HG03097 (cell line): ENCODE results near the gene RPAP3.

Experiments used
- ATAC-seq: cut with Tn5 transposase; IDR thresholded peaks from one replicate; pipeline ENCODE4 v1.9.1; 2021; ENCODE audit not compliant: unreplicated experiment, low FRiP score

RPAP3 gene

DNA sequence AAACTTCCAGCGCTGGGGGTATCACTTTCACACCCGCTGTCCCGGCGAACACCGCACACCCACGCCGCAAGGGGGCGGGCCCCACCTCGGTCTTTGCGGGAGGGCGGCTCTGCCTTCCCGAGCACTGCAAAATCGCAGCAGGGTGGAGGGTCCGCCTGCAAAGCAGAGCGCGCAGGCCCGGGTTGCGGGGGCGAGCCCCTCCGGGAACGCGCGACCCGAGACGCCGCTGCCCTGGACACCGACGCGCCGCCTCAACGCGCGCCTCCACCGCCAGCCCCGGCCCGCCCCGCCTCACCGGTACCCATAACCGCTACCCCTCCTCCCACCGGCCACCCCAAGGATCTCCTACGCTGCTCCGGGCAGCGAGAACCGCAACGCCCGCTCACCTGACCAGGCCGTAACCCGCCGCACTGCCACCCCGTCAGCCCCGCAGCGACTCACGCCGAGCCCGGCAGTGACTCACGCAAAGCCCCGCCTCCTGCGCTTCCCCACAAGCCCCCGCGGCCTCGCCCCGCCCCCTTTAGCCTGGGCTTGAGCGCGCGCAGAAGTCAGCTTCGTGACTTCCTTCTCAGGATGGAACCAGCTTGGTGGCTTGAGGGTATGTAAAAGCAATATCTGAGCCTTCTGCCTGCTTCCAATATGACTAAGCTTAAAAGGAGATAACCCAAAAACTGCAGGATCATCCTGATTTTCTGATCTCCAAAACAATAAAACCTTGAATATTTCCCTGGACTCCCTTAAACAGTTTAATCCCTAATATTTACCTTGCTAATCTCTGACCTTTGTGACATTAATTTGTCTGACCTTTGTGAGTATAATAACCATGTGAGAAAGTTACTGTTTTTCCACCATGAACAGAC lies at the start of gene RPAP3:
TSS of gene RPAP3 (minus strand) at position 465 of the 860 bp plus-strand sequence. CDS start 3,190 bp downstream, outside the sequence.
- peak; percentile 60 for ATAC-seq

GRCh38 chr12:47754881-47755280 lies 49.1 kb upstream of the RPAP3 start:
- ATAC-seq, result no peak

GRCh38 chr12:47754126-47754525 lies 48.3 kb upstream of the RPAP3 start:
- ATAC-seq, result no peak

DNA sequence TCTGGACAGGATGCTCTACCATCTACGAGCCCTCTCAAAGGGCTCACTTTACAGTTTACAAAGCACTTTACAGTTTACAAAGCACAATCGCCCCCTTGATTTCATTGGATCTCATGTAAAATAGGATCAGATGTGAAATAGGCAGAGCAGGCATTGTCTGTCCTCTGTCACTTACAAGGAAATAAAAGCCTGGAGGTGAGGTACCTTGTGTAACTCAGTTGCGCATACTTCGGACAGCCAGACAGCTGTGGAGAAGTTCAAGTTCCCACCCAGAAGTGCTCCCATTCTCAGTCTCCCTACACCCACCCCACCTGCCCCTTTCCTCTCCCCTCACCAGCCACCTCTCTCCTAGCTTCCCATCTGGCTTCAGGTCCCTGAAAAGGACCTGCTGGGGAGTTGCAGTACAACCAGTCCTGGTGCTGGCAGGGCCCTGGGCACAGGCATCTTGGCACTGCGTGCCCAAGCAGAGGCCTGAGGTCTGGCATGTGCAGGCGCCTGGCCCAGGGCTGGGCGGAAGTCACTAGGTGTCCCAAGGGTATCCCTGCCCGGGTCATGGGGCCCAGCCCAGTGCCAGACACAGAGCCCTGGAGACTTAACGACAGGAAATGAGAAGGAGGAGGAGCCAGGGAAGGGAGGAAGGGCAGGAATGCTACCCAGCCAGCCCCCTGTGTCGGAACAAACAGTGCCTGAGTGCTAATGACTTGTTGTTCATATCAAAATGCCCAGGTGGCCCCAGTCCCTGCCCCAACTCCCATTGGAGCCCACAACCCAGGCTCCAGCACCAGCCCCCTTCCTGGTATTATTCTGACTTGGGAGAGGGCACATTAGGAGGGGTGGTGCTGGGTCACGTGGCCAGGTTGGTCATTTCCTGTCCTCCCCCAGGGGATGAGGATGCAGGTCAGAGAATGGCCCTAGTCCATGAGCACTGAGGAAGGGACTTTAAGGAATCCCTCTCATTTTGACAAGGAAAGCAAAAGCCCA lies 47.5 kb upstream of the RPAP3 start:
- no peak for ATAC-seq

DNA sequence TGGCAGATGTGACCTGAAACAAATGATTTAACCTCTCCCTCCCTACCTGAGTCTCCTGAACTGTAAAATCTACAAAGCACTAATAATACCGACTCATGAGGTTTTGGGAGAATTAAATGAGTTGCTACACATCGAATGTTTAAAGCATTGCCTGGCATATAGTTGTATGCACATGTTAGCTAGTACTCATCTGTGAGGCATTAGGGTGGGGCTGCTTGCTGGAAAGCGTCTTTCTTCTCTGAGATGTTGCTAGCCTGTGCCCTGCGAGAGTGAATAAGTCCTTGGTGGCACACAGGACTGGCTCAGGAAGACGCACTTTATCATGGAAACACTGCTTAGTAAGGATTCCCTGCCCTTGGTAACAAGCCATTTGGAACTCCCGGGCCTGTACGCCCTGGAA lies 46.7 kb upstream of the RPAP3 start:
- ATAC-seq, result no peak

- ATAC-seq, result no peak
These were observed 46.3 kb upstream of the RPAP3 start for GRCh38 chr12:47752121-47752520.

GRCh38 chr12:47751561-47751960 lies 45.7 kb upstream of the RPAP3 start:
- no peak for ATAC-seq

DNA sequence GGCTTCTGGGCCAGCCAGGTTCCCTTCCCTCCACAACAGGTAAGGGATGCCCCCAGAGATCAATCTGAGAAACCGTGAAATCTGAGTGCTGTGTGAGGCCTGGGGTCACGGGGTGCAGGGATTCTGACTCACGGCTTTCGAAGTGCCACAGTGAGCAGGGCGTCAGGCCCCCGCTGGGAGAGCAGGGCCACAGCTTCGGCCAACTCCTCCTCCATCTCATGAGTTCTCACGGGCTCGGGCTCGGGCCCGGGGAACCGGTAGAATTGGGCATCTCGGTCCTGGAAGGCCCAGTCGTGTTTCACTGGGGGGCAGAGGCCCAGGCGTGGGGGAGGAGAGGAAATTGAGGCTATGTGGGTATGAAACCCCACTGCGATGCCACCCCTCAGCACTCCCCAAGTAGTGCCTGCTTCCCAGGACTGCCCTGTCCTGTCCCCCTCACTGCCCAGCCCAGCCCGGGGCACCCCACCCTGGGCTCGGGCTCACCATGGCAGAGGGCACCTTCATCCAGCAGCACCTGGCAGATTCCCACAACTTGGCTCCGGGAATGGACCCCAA lies 45.2 kb upstream of the RPAP3 start:
- no peak for ATAC-seq

- no peak for ATAC-seq
These were observed 44.5 kb upstream of the RPAP3 start for GRCh38 chr12:47750229-47750798.

DNA sequence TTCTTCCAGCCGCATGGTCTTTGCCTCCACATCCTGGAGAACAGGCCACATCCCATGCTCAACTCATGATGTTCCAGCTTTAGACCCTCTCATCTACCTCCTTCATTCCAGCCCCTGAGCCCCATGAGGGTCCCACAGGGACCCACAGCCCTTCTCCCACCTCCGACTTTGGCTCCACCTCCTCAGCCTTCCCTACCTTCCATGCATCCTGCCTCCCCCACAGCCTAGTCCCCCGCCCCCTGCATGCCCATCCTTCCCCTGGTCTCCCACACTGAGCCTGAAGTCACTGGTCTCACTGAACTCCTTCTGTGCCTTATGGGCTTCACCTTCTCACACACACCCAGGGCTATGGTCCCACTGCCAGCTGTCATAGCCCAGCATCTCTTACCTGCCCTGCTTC lies 43.1 kb upstream of the RPAP3 start:
- ATAC-seq, result no peak

DNA sequence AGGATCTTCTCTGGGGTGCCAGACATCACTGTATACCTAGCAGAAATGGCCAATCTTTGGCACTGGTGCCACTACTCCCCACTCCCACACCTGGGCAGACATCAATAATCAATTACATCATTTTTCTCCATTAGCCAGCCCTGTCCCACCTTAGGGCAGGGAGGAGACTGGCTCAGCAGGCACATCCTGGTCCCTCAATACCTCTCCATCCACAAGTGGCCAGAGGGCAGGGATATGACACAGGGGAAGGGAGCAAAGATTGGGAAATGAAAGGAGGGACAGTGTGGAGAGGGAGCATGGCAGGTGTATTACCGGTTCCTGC lies 42.6 kb upstream of the RPAP3 start:
- no peak for ATAC-seq

- no peak for ATAC-seq
These were observed 42.0 kb upstream of the RPAP3 start for GRCh38 chr12:47747596-47748506.

- no peak for ATAC-seq
These were observed 41.3 kb upstream of the RPAP3 start for GRCh38 chr12:47747126-47747525.

DNA sequence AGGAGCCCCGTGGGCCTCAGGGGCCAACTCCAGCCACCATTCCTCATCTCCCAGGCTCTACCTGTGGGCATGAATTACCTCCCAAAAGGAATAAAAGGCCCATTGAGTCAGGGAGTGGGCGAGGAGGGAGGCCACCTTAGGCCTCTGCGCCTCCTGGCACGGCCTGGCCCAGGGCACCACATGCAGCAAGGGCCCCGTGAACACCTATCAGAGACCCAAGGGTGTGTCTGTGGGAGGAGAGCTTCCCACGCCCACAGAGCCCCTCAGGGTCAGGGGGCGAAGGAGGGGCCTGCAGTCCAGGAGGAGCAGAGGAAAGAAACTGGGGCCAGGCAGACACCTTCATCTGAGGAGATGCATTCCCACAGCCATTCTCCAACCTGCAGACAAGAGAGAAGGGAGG lies 40.7 kb upstream of the RPAP3 start:
- no peak for ATAC-seq

- ATAC-seq, result no peak
These were observed 40.2 kb upstream of the RPAP3 start for GRCh38 chr12:47746073-47746472.

DNA sequence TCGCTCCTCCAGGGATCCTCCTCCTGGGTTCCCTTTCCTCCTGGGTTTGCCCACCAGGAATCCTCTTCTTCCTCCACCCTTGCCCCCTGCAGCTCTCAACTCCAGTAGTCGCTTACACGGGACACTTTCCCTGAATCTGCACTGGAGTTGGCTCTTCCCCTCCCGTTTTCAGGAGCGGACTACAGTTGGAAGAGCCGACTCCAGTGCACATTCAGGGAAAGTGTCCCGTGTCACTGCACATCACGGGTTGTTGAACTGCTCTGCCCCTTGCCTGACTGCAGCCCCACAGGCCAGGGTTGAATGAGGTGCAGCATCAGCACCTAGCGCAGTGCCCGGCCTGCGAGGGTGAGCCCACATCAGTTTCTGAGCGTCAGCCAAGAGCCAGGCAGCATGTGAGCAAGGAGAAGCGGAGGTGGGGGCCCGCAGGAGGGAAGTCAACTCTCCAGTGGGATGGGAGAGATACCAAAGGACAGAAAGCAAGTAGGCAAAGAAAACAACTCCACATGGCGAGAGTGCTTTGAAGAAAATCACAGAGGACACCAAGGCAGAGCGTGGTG lies 39.7 kb upstream of the RPAP3 start:
- ATAC-seq, result no peak

DNA sequence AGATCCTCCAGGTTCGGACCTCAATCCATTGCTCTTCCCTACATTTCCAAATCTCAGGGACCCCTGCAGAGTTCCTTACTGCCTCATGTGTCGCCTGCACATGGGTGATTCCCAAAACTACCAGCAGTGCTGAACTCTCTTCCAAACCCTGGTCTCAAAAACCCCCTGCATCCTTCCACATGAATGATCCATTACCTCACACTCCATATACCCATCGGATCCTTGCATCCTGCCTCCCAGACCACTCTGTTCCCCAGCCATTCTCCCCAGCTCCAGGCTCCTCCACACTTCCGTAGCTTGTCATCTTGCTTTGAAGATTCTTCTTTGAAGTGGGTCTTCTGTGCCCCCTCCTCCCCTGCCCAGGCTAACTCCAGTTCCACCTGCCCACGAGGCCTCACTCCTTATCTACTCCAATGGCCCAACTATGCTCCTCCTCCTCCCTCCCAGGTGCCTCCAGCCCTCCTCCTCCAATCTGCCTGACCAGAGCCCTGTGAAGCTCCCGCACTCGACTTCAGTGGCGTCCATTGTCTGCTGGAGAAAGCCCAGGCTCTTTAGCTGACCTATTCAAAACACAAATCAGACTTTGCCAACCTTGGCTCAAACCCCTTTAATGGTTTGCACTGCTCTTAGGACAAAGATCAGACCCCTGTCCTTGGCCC lies 39.1 kb upstream of the RPAP3 start:
- ATAC-seq, result no peak

DNA sequence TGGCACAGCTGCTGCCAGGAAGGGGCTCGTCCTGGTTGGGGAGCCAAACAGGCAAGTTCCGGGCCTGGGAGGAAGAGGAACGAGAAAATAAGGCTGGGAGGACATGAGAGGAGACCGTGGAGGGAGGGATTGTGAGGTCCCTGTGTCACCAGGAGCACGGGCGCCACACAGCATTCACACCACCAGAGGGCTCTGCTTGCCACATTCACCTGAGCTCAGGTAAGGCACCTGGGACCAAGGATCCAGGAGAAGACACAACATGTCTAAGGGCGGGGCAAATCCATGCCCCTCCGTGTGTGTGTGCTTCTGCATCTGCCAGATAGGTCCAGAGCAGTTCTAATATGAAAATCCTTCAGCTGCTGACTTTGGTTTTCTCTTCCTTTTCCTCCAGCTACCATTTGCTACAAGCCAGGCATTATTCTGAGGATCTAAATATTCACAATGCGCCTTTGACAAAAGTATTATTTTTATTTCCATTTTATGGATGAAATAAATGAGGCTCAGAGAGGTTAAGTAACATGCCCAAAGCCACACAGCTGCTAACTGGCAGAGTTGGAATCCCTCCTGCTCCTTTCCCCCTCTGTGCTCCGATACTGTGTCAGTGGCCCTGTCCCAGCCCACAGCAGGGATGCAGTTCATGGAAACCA lies 38.3 kb upstream of the RPAP3 start:
- no peak for ATAC-seq
